Erythroblast (primary cell): ENCODE measurements around the gene GPR31.

Source experiments
- GATA1 ChIP-seq: IDR thresholded peaks from 2 replicates; pipeline ENCODE4 v1.6.1; 2011; ENCODE audit warnings: low read depth, mild to moderate bottlenecking, control low read depth, low read length, moderate library complexity
- POLR2A ChIP-seq: IDR thresholded peaks from 2 replicates; pipeline ENCODE4 v1.6.1; 2011; ENCODE audit warnings: mild to moderate bottlenecking, low read length

GRCh38 chr6:167136376-167136775 is 21.4 kb downstream of the GPR31 start:
- TF ChIP-seq POLR2A (no peak), GATA1 (no peak)
